HG03460 (cell line): Measurements from ENCODE around the gene APOL6.
"Not testable (repeated sequence)": the region's sequence is repeated elsewhere in the genome, so short reads cannot be mapped to it uniquely, and the experiment has no call there.

Experiments
- ATAC-seq: cut with Tn5 transposase; IDR thresholded peaks from one replicate; pipeline ENCODE4 v1.9.1; 2021; ENCODE audit not compliant: unreplicated experiment

Gene APOL6

DNA sequence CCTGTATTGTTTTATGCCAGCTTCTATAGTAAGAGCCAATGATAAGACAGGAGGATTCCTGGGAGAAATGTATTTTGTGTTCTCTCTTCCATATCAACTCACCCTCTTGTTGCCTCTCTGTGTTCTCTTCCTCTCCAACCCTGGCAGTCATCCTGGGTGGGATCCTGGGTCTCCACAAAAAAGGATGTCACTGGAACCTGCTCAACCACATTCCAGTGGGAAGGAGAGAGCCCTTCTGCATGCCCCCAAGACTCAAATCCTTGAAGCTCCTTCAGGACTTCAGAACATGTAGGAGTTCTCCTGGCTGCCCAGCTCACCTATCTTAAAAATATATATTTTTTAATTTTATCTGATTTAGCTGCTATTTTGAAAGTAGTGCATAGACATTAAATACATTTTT, 26.1 kb downstream of the APOL6 start:
- ATAC-seq, result no peak

DNA sequence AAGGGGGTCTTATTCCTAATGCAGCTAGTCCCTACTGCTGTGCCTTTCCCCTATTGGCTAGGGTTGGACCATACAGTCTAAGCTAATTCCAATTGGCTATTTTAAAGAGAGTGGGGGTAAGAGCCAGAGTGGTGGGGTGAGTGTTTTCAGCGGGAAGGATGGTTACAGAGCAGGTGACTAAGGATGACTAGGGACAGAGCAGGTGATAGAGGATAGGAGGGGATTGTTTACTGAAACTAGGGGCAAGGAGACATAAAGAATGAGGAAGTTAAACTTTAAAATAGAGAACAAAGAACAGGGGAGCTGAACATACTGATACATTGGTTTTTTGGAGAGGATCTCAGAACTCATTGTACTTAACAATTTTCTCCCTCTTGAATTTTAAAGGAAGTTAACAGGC, 27.8 kb downstream of the APOL6 start:
- not testable (repeated sequence) for ATAC-seq

- ATAC-seq, result no peak
These were observed 29.4 kb downstream of the APOL6 start for GRCh38 chr22:35677460-35678187.

GRCh38 chr22:35678836-35679235, 30.6 kb downstream of the APOL6 start:
- no peak for ATAC-seq

- ATAC-seq, result not testable (repeated sequence)
These were observed 31.2 kb downstream of the APOL6 start for GRCh38 chr22:35679492-35679891.

DNA sequence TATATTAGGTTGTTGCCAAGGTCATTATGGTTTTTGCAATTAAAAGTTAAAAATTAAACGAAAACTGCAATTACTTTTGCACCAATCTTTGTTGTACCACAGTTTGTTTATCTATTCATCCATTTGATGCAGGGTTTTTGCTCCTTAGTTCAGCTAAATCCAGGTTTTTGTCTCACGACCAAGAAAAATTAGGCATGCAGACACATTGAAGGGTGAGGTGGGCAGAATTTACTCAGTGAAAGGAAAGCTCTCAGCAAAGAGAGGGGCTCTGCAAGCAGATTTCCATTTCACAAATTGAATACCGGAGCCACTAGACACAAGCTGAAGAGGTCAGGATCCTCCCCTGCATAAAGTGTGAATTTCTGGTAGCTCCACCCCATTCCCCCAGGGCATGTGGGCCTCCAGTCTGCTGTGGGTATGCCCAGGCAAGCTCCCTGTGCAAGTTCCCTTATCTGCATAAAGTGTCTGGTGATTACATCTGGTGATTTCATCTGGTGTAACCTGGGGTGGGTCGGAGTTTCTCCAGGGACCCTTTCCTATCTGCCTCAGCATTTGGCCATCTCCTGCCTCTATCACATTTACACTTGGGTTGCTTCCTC, 33.3 kb downstream of the APOL6 start:
- no peak for ATAC-seq

DNA sequence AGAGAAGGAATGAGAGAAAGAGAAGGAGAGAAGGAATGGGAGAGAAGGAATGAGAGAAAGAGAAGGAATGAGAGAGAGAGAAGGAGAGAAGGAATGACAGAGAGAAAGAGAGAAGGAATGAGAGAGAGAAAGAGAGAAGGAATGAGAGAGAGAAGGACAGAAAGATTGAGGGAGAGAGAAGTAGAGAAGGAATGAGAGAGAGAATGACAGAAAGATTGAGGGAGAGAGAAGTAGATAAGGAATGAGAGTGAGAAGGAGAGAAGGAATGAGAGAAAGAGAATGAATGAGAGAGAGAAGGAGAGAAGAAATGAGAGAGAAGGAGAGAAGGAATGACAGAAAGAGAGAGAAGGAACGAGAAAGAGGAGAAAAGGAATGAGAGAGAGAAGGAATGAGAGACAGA, 35.3 kb downstream of the APOL6 start:
- no peak for ATAC-seq

DNA sequence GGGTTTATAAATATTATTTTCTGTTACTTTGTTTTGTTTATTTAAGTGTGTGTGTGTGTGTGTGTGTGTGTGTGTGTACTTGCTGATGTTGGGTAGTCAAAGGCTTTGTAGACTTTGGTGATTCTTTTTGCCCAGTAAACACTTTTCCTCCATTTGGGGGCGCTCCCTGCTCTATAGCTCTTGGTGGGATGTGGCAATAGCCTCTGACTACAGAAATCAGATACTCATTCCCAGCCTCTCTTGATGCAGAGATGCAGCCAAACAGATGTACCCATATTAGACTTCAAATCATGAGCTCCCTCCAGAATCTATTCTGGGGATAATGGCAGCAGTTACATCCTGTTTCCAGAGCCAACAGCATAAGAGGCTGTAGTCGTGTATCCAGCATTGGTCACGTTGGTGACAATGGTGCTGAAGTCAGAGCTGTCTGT, 36.0 kb downstream of the APOL6 start:
- ATAC-seq, result no peak

- no peak for ATAC-seq
These were observed 36.5 kb downstream of the APOL6 start for GRCh38 chr22:35684732-35685131.

- no peak for ATAC-seq
These were observed 37.5 kb downstream of the APOL6 start for GRCh38 chr22:35685731-35686130.

DNA sequence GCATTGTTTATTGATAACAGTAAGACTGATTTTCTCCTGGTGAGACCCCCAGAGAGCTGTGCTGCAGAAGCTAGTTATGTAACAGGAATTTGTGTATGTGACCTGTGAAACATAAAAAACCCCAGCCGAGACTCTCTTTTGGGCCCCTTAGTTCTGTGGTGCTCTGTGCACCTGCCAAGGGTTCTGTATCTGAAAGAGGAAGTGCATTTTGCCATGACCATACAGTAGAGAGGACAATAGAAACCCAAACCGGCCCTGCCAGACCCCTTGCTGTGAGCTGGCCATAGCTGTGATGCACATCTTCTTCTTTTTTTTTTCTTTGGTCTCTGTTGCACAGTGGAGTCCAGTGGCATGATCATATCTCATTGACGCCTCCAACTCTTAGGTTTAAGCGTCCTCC, 38.1 kb downstream of the APOL6 start:
- no peak for ATAC-seq

DNA sequence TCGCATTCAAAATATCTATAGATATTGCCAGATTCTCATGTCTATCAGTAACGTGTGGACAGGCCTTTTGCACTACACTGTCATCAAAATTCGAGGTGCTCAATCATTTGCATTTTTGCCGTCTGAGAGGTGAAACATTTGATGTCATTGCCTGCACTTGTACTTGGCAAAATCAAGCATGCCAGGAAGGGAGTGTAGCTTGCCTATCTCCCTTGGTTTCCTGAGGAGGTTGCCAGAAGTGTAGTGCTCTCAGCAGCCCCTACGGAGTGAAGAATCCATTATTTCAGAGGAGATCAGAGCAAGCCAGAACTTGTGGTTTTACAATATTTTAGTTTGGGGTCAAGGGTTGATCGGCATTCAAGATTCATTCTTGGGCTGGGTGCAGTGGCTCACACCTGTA, 39.2 kb downstream of the APOL6 start:
- no peak for ATAC-seq

GRCh38 chr22:35688913-35689675, 40.8 kb downstream of the APOL6 start:
- ATAC-seq, result no peak

GRCh38 chr22:35690001-35690400, 41.8 kb downstream of the APOL6 start:
- ATAC-seq, result no peak

GRCh38 chr22:35695202-35695601, 47.0 kb downstream of the APOL6 start:
- no peak for ATAC-seq

GRCh38 chr22:35697142-35697541, 48.9 kb downstream of the APOL6 start:
- ATAC-seq, result no peak

DNA sequence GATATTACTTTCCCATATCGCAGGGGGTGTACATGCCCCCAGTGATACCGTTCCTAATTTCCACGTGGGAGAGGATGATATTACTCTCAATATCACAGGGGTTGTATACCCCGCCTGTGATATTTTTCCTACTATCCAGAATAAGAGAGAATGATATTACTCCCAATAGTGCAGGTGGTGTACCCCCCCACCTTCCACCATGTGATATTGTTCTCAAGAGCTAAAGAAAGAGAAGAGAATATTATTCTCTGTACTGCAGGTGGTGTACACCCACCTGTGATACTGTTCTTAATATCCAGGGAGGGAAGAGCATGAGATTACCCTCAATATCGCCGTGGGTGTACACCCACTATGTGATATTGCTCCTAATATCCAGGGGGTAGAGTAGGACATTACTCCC, 51.6 kb downstream of the APOL6 start:
- ATAC-seq, result not testable (repeated sequence)

DNA sequence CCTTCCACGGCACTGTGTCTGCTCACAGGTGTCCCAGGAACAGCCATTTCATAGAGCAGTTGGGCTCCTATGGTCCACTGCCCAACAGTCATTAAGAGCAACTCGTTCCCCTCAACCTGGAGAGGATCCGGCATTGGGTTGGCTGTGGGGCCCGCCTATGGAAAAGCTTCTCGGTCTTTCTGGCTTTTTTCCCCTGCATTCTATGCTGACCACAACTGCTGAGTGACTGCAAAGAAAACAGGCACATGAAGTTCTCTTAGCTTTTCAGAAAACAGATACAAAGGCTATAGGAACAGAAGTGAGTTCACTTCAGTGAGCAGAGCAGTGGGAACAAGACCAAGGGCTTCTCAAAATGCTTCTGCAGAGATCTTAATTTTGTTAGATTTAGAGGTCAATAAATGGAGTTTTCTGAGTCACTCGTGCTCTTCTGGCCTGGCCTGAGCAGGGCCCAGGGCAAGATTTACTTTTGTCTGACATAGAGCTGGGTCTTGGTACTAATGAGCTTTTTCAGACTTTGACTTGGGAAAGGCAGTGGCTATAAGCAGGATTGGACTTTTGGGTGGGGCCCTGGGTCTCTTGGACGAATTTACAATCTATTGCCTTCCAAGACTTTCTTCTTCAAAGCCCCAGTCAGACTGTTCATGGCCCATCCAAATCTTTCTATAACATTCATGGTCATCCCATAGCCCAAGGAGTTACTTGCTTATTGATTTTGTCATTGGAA, 55.8 kb downstream of the APOL6 start:
- no peak for ATAC-seq

GRCh38 chr22:35705141-35705540, 56.9 kb downstream of the APOL6 start:
- ATAC-seq, result no peak

GRCh38 chr22:35708453-35708852, 60.2 kb downstream of the APOL6 start:
- ATAC-seq, result no peak

DNA sequence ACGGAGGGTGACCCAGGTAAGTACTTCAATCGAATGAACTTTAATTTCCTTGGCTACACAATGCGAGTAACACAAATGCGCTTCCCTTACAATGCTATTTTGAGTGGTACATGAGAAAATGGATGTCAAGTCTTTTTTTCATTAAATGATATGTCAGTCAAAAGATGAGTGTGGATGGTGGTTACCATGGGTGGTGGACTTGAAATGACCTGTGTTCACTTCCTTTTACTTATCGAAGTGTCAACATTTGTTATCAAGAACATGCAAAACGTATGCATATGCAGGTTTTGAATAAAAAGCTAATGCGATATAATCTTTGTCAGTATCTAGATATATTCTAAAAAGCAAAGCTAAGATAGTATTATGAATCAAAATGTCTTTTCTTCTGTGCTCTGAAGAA, 60.7 kb downstream of the APOL6 start:
- ATAC-seq, result no peak
